Sigmoid colon (tissue), 7 donors: ENCODE results near the gene PSMD13. TPM values are rescaled to one million over a fixed set of nuclear protein-coding genes. Genes with fewer than 3 reads are reported as not detected.
A peak's percentile ranks its signal among the peaks of the same experiment; 100 is the strongest.

Source experiments
- DNase-seq: peaks from one replicate; pipeline ENCODE4 v3.0.0-alpha.2; 2019
- H3K27ac ChIP-seq, 4 donors: fragments of 200-600 bp; sonication (generic); one replicate each; pipeline ENCODE4 v1.5.1; 2016 to 2019; ENCODE audit warnings: mild to moderate bottlenecking in 1 of 4
- H3K27me3 ChIP-seq, 3 donors: fragments of 200-600 bp; sonication (generic); one replicate each; pipeline ENCODE4 v1.5.1; 2019; ENCODE audit warnings: mild to moderate bottlenecking in 1 of 3
- H3K36me3 ChIP-seq, 4 donors: fragments of 200-600 bp; sonication (generic); one replicate each; pipeline ENCODE4 v1.5.1; 2016 to 2019
- H3K4me1 ChIP-seq, 4 donors: fragments of 200-600 bp; sonication (generic); one replicate each; pipeline ENCODE4 v1.5.1; 2017 to 2019
- H3K4me3 ChIP-seq, 4 donors: fragments of 200-600 bp; sonication (generic); one replicate each; pipeline ENCODE4 v1.5.1; 2017 to 2019; ENCODE audit warnings: mild to moderate bottlenecking in 2 of 4, moderate library complexity in 1 of 4
- H3K9me3 ChIP-seq, 4 donors: fragments of 200-600 bp in 3 of 4; sonication (generic) in 3 of 4; one replicate each; pipeline versions ENCODE4 v1.5.1 to v1.6.1; 2013 to 2019
- EP300 ChIP-seq, 4 donors: sonication (generic); formaldehyde crosslinking; IDR thresholded peaks; one replicate each; pipeline ENCODE4 v1.6.1; 2017; ENCODE audit warnings: antibody characterized with exemption in 4 of 4
- POLR2A ChIP-seq, 2 donors: fragments of 450-650 bp; IDR thresholded peaks; one replicate each; pipeline ENCODE4 v1.6.1; 2016; ENCODE audit warnings: antibody characterized with exemption in 2 of 2, mild to moderate bottlenecking in 2 of 2, moderate library complexity in 2 of 2
- POLR2AphosphoS5 ChIP-seq, 4 donors: sonication (generic); formaldehyde crosslinking; IDR thresholded peaks; one replicate each; pipeline ENCODE4 v1.6.1; 2017; ENCODE audit warnings: antibody characterized with exemption in 4 of 4
- WGBS, 2 donors: extraction: QIAGEN DNeasy Blood & Tissue Kit; methylation state at CpG; one replicate each; pipeline ENCODE4 v1.1.7; 2013; 5-methylcytosine and 5-hydroxymethylcytosine counted together
- intact Hi-C: fragments of 100-400 bp; cut with DNase I; formaldehyde crosslinking; loops from one replicate; pipeline ENCODE4 v1.15.1; 2023
- polyA plus RNA-seq, 3 donors: library from polyadenylated mRNA; stranded (reverse); fragments of 200-250 nt; gene quantifications; one replicate each; pipeline ENCODE4 v1.2.3, GENCODE V29; 2013
- total RNA-seq, 4 donors: library from RNA; depleted of rRNA; stranded (reverse); fragments of >200 nt; gene quantifications; one replicate each; pipeline ENCODE4 v1.1.0, GENCODE V29; 2016
- TF ChIP-seq, protein P1 (sequence below), 4 experiments: fragments of 450-650 bp in 3 of 4; fragments of 200-600 bp in 1 of 4; IDR thresholded peaks; one replicate each; pipeline ENCODE4 v1.5.1; 2016 to 2019; ENCODE audit warnings: antibody characterized with exemption in 4 of 4, mild to moderate bottlenecking in 3 of 4, moderate library complexity in 2 of 4
- donor health status: healthy with polysubstance abuse.
- donor health status: Bipolar disorder and iron deficiency.
- donor health status: healthy.

The PSMD13 gene
- total and polyA plus RNA-seq, 7 donors: 86.2 to 180 (median 111) TPM

DNA sequence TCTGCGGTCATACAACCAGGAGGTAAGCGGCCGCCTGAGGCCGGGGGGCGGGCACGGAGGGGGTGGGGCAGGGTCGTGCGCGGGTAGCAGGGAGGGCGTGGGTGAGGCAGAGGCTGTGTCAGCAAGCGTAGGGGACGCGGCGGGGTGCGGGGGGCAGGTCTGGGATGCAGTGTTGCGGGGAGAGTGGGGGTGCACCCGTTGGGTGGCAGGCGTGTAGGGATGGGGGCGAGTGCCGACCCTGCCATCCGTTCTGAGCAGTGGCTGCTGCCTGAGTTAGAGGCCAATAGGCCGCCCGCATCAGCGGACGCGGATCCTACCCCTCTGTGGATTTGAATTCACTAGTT lies 27.9 kb upstream of the PSMD13 start:
- Histone ChIP-seq H3K27me3 (no peaks in the 10 kb centered on the region), H3K36me3 (peaks cover 24 to 64% (median 36%) of the 10 kb centered on the region in 4 donors), H3K27ac (peak overlapping the region; percentile 96 to 100 (median 98)), H3K4me3 (peak overlapping the region; percentile 85 to 98 (median 90)), H3K9me3 (no peaks in the 10 kb centered on the region), H3K4me1 (peaks cover 0 to 54% (median 44%) of the 10 kb centered on the region in 4 donors)
- 1% methylated on average over 26 of the region's 26 CpGs for WGBS, 2 donors
- TF ChIP-seq POLR2A (IDR thresholded peaks at IDR 0.05): no peak
- TF ChIP-seq, protein P1, sequence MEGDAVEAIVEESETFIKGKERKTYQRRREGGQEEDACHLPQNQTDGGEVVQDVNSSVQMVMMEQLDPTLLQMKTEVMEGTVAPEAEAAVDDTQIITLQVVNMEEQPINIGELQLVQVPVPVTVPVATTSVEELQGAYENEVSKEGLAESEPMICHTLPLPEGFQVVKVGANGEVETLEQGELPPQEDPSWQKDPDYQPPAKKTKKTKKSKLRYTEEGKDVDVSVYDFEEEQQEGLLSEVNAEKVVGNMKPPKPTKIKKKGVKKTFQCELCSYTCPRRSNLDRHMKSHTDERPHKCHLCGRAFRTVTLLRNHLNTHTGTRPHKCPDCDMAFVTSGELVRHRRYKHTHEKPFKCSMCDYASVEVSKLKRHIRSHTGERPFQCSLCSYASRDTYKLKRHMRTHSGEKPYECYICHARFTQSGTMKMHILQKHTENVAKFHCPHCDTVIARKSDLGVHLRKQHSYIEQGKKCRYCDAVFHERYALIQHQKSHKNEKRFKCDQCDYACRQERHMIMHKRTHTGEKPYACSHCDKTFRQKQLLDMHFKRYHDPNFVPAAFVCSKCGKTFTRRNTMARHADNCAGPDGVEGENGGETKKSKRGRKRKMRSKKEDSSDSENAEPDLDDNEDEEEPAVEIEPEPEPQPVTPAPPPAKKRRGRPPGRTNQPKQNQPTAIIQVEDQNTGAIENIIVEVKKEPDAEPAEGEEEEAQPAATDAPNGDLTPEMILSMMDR (IDR thresholded peaks at IDR 0.05): no peak
- TF ChIP-seq POLR2AphosphoS5 (IDR thresholded peaks at IDR 0.05): no peak
- TF ChIP-seq EP300 (IDR thresholded peaks at IDR 0.05): no peak
- intact Hi-C loops: loop anchor here (2.0 to 5.0 kb wide), 5 partner anchors 98 to 298 kb away; partner anchors contain the start of genes IFITM2 and RNH1
- DNase-seq: no peak

DNA sequence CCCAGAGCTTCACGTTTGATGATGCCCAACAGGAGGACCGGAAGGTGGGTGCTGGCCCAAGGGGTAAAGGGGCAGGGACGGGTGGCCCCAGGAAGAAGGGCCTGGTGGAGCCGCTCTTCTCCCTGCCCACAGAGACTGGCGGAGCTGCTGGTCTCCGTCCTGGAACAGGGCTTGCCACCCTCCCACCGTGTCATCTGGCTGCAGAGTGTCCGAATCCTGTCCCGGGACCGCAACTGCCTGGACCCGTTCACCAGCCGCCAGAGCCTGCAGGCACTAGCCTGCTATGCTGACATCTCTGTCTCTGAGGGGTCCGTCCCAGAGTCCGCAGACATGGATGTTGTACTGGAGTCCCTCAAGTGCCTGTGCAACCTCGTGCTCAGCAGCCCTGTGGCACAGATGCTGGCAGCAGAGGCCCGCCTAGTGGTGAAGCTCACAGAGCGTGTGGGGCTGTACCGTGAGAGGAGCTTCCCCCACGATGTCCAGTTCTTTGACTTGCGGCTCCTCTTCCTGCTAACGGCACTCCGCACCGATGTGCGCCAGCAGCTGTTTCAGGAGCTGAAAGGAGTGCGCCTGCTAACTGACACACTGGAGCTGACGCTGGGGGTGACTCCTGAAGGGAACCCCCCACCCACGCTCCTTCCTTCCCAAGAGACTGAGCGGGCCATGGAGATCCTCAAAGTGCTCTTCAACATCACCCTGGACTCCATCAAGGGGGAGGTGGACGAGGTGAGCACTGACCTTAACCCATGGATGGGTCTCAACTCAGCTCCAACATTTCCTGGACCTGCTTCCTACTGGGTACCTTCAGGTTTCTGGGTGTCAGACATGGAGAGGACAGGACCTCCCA lies 27.3 kb upstream of the PSMD13 start:
- DNase-seq: peak; percentile 73
- 53 to 62% methylated on average over 29 of the region's 29 CpGs for WGBS, 2 donors
- Histone ChIP-seq H3K4me1 (peaks cover 0 to 49% (median 41%) of the 10 kb centered on the region in 4 donors), H3K4me3 (peak overlapping the region; percentile 85 to 98 (median 90)), H3K27ac (peak overlapping the region; percentile 96 to 100 (median 98)), H3K27me3 (no peaks in the 10 kb centered on the region), H3K36me3 (peaks cover 27 to 64% (median 40%) of the 10 kb centered on the region in 4 donors), H3K9me3 (no peaks in the 10 kb centered on the region)
- intact Hi-C loops: loop anchor here (2.0 to 5.0 kb wide), 5 partner anchors 98 to 298 kb away; partner anchors contain the start of genes IFITM2 and RNH1
- TF ChIP-seq POLR2A (IDR thresholded peaks at IDR 0.05): no peak
- TF ChIP-seq, protein P1 (IDR thresholded peaks at IDR 0.05): no peak
- TF ChIP-seq POLR2AphosphoS5 (IDR thresholded peaks at IDR 0.05): no peak
- no peak for TF ChIP-seq EP300 (IDR thresholded peaks at IDR 0.05)

DNA sequence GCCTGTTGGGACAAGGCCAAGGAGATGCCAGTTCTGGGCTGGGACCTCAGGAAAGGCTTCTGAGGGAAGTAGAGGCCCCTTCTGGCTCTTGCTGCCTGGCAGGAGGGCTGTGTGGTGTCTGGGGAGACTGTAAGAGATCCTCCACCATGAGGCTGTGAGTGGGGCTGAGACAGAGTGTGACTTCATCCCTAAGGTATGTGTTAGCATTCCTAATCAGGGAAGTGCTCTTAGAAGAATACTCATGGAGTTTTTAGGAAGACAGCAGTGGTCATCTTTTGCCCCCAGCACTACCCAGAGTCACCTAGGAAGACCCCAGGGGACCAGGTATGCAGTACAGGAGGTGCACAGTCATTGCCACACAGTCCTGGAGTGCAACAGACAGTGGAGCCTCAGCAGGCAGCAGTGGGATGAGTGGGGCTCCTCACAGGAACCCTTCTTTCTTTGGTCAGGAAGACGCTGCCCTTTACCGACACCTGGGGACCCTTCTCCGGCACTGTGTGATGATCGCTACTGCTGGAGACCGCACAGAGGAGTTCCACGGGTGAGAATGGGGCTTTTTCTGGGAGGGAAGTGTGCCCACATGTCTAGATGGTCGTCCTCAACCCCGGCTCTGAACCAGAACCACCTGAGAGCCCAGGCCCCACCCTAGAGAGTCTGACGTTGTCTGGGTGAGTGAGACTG lies 26.5 kb upstream of the PSMD13 start:
- TF ChIP-seq, protein P1 (IDR thresholded peaks at IDR 0.05): no peak
- no peak for TF ChIP-seq POLR2A (IDR thresholded peaks at IDR 0.05)
- no peak for TF ChIP-seq EP300 (IDR thresholded peaks at IDR 0.05)
- no peak for TF ChIP-seq POLR2AphosphoS5 (IDR thresholded peaks at IDR 0.05)
- peaks cover 28 to 64% (median 46%) of the 10 kb centered on the region in 4 donors for H3K36me3 ChIP-seq
- WGBS, 2 donors: 86 to 92% methylated on average over 9 of the region's 9 CpGs
- H3K9me3 ChIP-seq: no peaks in the 10 kb centered on the region
- peak overlapping the region in 3 of 4 donors; percentile 96 to 100 (median 99) for H3K27ac ChIP-seq
- no peaks in the 10 kb centered on the region for H3K27me3 ChIP-seq
- intact Hi-C loops: no loop called here
- H3K4me1 ChIP-seq: peaks cover 0 to 42% (median 36%) of the 10 kb centered on the region in 4 donors
- peak overlapping the region in 1 of 4 donors; percentile 86 for H3K4me3 ChIP-seq
- DNase-seq: peak; percentile 57

DNA sequence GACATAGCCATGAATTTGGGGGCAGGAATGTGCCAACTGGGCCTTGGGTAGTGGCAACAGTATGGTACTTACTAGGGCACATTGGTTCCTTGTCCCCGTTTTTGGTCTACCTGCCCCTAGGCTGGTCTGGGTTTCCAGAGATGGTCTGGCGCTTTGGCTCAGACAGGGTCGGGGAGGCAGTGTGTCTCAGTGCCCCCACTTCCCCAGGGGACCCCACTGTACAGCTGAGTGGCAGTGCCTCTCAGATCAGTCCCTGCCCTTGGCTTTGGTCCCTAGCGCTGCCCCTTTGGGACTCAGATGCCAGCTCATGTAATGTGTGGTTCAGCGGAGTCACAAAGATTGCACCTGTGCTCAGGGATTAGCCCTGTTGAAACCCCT lies 26.0 kb upstream of the PSMD13 start:
- peak overlapping the region in 2 of 4 donors; percentile 99 to 100 for H3K27ac ChIP-seq
- H3K4me3 ChIP-seq: no peak overlapping the region
- H3K9me3 ChIP-seq: no peaks in the 10 kb centered on the region
- peaks cover 0 to 36% (median 31%) of the 10 kb centered on the region in 4 donors for H3K4me1 ChIP-seq
- intact Hi-C loops: no loop called here
- TF ChIP-seq, protein P1 (IDR thresholded peaks at IDR 0.05): no peak
- TF ChIP-seq POLR2AphosphoS5 (IDR thresholded peaks at IDR 0.05) (no peak), EP300 (IDR thresholded peaks at IDR 0.05) (no peak)
- WGBS, 2 donors: 94% methylated on average over 5 of the region's 5 CpGs
- no peaks in the 10 kb centered on the region for H3K27me3 ChIP-seq
- DNase-seq: peak; percentile 63
- peaks cover 26 to 65% (median 51%) of the 10 kb centered on the region in 4 donors for H3K36me3 ChIP-seq
